GM18519 (cell line): ENCODE measurements around the gene MRPL16.
"Not testable (repeated sequence)": the region's sequence is repeated elsewhere in the genome, so short reads cannot be mapped to it uniquely, and the experiment has no call there.

ENCODE experiments used
- ATAC-seq: cut with Tn5 transposase; IDR thresholded peaks from one replicate; pipeline ENCODE4 v1.9.1; 2021; ENCODE audit warnings: mild to moderate bottlenecking, moderate library complexity; ENCODE audit not compliant: unreplicated experiment, low FRiP score

MRPL16 gene

GRCh38 chr11:59813364-59813763, 2.8 kb upstream of the MRPL16 start:
- no peak for ATAC-seq

- ATAC-seq, result no peak
Measured at GRCh38 chr11:59812220-59812619, 1.6 kb upstream of the MRPL16 start.

GRCh38 chr11:59810911-59811259, 307 bp upstream of the MRPL16 start:
- no peak for ATAC-seq

GRCh38 chr11:59807047-59807610, 3.4 kb downstream of the MRPL16 start:
- no peak for ATAC-seq

- no peak for ATAC-seq
Measured at GRCh38 chr11:59804061-59804460, 6.5 kb downstream of the MRPL16 start.

- ATAC-seq, result no peak
Measured at GRCh38 chr11:59802639-59803176, 7.9 kb downstream of the MRPL16 start.

- ATAC-seq, result no peak
Measured at GRCh38 chr11:59801981-59802638, 8.5 kb downstream of the MRPL16 start.

- ATAC-seq, result no peak
Measured at GRCh38 chr11:59801160-59801706, 9.3 kb downstream of the MRPL16 start.

- ATAC-seq, result no peak
Measured at GRCh38 chr11:59800390-59801025, 10.1 kb downstream of the MRPL16 start.

GRCh38 chr11:59794417-59794816, 16.2 kb downstream of the MRPL16 start:
- no peak for ATAC-seq

- no peak for ATAC-seq
Measured at GRCh38 chr11:59792507-59792906, 18.1 kb downstream of the MRPL16 start.

GRCh38 chr11:59791639-59792038, 18.9 kb downstream of the MRPL16 start:
- no peak for ATAC-seq

- no peak for ATAC-seq
Measured at GRCh38 chr11:59787816-59788215, 22.8 kb downstream of the MRPL16 start.

GRCh38 chr11:59787255-59787588, 23.4 kb downstream of the MRPL16 start:
- no peak for ATAC-seq

GRCh38 chr11:59785818-59786217, 24.8 kb downstream of the MRPL16 start:
- ATAC-seq, result no peak

GRCh38 chr11:59784441-59784840, 26.1 kb downstream of the MRPL16 start:
- not testable (repeated sequence) for ATAC-seq

- no peak for ATAC-seq
Measured at GRCh38 chr11:59783632-59784090, 26.9 kb downstream of the MRPL16 start.

GRCh38 chr11:59782080-59782479, 28.5 kb downstream of the MRPL16 start:
- no peak for ATAC-seq

GRCh38 chr11:59779487-59779886, 31.1 kb downstream of the MRPL16 start:
- no peak for ATAC-seq

GRCh38 chr11:59778122-59778521, 32.5 kb downstream of the MRPL16 start:
- ATAC-seq, result no peak

- ATAC-seq, result no peak
Measured at GRCh38 chr11:59777104-59777503, 33.5 kb downstream of the MRPL16 start.
